ENCODE data around the gene GPR84.

Gene GPR84

DNA sequence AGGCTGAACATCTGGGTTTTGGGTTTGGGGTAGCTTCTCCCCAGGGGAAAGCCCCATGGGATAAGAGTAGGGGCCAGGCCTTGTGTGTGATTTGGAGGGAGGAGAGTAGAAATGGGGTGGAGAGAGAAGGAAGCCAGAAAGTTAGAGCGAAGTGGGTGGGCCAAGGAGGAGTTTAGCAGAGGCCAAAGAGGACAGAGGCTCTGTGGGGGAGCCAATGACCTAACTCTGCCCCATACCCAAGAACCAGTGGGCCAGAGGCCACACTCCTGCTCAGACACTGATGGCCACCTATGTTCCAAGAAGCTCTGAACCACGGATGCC is 10.9 kb upstream of the GPR84 start:
- Histone ChIP-seq H3F3A (ENCODE audit: insufficient read depth, low read length) (no peaks in the 10 kb centered on the region), H2AFZ (ENCODE audit: low read length) (no peak overlapping the region), H3K4me1 (ENCODE audit: insufficient read depth, low read length, severe bottlenecking) (peaks cover 10% of the 10 kb centered on the region), H3K9ac (ENCODE audit: low read length) (no peak overlapping the region), H3K36me3 (ENCODE audit: insufficient read depth, low read length) (no peaks in the 10 kb centered on the region), H3K4me3 (ENCODE audit: low read depth, low read length, poor library complexity, severe bottlenecking) (no peak overlapping the region), H3K9me3 (ENCODE audit: low read length) (no peaks in the 10 kb centered on the region), H3K27ac (ENCODE audit: low read depth, low read length, poor library complexity, severe bottlenecking) (no peak overlapping the region), H3K79me2 (ENCODE audit: insufficient read depth, low read length) (no peaks in the 10 kb centered on the region), H3K4me2 (ENCODE audit: low read length) (no peak overlapping the region), H3K27me3 (ENCODE audit: insufficient read depth, low read length) (peaks cover 6% of the 10 kb centered on the region; the same call in 1 of the 2 replicates), H4K20me1 (ENCODE audit: insufficient read depth, low read length) (no peaks in the 10 kb centered on the region), H3K9me2 (ENCODE audit: low read depth, low read length) (no peaks in the 10 kb centered on the region)
- no peak for TF ChIP-seq EZH2 (IDR thresholded peaks at IDR 0.05; ENCODE audit: borderline replicate concordance, low read length)
- TF ChIP-seq, protein P1, sequence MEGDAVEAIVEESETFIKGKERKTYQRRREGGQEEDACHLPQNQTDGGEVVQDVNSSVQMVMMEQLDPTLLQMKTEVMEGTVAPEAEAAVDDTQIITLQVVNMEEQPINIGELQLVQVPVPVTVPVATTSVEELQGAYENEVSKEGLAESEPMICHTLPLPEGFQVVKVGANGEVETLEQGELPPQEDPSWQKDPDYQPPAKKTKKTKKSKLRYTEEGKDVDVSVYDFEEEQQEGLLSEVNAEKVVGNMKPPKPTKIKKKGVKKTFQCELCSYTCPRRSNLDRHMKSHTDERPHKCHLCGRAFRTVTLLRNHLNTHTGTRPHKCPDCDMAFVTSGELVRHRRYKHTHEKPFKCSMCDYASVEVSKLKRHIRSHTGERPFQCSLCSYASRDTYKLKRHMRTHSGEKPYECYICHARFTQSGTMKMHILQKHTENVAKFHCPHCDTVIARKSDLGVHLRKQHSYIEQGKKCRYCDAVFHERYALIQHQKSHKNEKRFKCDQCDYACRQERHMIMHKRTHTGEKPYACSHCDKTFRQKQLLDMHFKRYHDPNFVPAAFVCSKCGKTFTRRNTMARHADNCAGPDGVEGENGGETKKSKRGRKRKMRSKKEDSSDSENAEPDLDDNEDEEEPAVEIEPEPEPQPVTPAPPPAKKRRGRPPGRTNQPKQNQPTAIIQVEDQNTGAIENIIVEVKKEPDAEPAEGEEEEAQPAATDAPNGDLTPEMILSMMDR (IDR thresholded peaks at IDR 0.05; ENCODE audit: low read length) = no peak

DNA sequence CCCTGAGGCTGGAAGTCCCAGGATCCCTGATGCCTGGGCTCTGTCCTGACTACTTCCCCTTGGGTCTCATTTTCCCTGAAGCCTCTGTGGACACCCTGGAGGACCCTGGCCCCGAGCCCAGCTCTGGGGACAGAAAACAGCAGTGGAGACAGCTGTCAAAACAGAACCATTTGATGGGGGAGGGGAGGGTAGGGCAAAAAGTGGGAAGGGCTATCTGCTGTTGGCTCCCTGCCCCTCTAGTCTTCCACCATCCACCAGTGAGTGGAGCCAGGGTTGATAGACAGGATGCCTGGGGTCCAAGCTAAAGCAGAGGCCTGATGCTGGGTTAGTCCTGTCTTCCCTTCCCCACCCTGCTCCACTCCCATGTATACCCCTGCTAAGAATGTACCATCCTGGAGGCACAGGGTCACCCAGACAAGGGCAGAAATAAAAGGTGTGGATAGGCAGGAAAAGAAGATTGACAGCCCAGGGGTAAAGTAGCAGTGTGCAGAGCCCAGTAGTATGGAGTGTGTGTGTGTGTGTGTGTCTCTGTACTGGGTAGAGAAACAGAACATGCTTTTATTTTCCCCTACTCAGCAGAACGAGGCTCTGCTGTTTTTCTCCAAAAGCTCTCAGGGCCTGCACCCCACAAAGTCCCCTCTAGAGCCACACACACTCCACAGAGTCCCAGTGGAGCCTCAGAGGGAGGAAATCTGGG is 10.4 kb upstream of the GPR84 start:
- H3K36me3 ChIP-seq (ENCODE audit: insufficient read depth, low read length) = no peaks in the 10 kb centered on the region
- H3F3A ChIP-seq (ENCODE audit: insufficient read depth, low read length) = no peaks in the 10 kb centered on the region
- H3K79me2 ChIP-seq (ENCODE audit: insufficient read depth, low read length) = no peaks in the 10 kb centered on the region
- no peak overlapping the region for H2AFZ ChIP-seq (ENCODE audit: low read length)
- H3K9me3 ChIP-seq (ENCODE audit: low read length) = no peaks in the 10 kb centered on the region
- H3K9me2 ChIP-seq (ENCODE audit: low read depth, low read length) = no peaks in the 10 kb centered on the region
- H3K4me1 ChIP-seq (ENCODE audit: insufficient read depth, low read length, severe bottlenecking) = peaks cover 15% of the 10 kb centered on the region
- peaks cover 6% of the 10 kb centered on the region; the same call in 1 of the 2 replicates for H3K27me3 ChIP-seq (ENCODE audit: insufficient read depth, low read length)
- H3K4me3 ChIP-seq (ENCODE audit: low read depth, low read length, poor library complexity, severe bottlenecking) = no peak overlapping the region
- H3K4me2 ChIP-seq (ENCODE audit: low read length) = no peak overlapping the region
- TF ChIP-seq EZH2 (IDR thresholded peaks at IDR 0.05; ENCODE audit: borderline replicate concordance, low read length) = no peak
- TF ChIP-seq, protein P1 (IDR thresholded peaks at IDR 0.05; ENCODE audit: low read length) = no peak
- no peak overlapping the region for H3K9ac ChIP-seq (ENCODE audit: low read length)
- H4K20me1 ChIP-seq (ENCODE audit: insufficient read depth, low read length) = no peaks in the 10 kb centered on the region
- no peak overlapping the region for H3K27ac ChIP-seq (ENCODE audit: low read depth, low read length, poor library complexity, severe bottlenecking)

DNA sequence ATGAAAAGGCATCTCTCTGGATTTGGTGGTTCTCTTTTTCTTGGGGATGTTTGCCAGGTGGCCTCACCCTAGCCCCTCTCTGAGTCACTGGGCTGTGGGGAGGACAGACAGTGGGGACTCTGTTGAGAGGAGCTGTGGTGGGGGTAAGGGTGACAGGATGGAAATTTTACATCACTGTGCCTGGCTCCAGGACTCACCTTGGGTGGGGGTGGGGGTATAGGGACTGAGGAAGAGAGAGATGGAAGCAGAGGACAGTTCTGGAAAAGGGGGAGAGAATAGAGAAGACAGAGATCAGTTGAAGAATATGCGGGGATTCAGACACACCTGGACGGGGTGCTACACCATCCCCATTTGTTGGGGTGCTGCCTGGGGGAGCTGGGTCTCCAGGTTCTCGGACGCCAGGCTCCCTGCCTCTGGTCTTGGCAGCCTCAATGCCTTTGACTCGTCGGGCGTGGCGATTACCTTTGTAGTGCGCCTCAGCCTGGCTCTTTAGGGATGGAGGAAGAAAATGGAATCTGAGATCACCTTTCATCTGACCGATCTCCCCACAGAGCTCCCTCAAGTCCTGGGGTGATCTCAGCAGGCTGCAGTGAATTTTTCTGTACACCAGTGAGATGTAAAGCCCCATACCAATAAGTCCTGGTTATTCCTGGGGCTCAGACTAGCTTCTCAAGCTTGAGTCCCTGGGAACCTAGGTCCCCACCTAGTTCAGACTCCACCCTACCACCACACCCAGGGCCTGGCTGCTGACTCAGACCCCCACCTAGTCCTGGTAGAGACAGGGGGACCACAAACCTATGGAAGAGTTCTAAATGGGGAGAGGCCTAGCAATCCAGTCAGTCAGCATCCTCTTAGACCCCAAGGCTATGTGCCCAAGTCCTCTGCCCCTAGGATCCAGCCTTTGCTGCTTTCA is 9.6 kb upstream of the GPR84 start:
- H2AFZ ChIP-seq (ENCODE audit: low read length) = no peak overlapping the region
- H3K4me1 ChIP-seq (ENCODE audit: insufficient read depth, low read length, severe bottlenecking) = peaks cover 18% of the 10 kb centered on the region
- no peaks in the 10 kb centered on the region for H3K9me2 ChIP-seq (ENCODE audit: low read depth, low read length)
- H3K27me3 ChIP-seq (ENCODE audit: insufficient read depth, low read length) = peaks cover 6% of the 10 kb centered on the region; the same call in 1 of the 2 replicates
- no peak overlapping the region for H3K27ac ChIP-seq (ENCODE audit: low read depth, low read length, poor library complexity, severe bottlenecking)
- H3K9me3 ChIP-seq (ENCODE audit: low read length) = no peaks in the 10 kb centered on the region
- H4K20me1 ChIP-seq (ENCODE audit: insufficient read depth, low read length) = no peaks in the 10 kb centered on the region
- H3K9ac ChIP-seq (ENCODE audit: low read length) = no peak overlapping the region
- no peak overlapping the region for H3K4me3 ChIP-seq (ENCODE audit: low read depth, low read length, poor library complexity, severe bottlenecking)
- H3K79me2 ChIP-seq (ENCODE audit: insufficient read depth, low read length) = no peaks in the 10 kb centered on the region
- TF ChIP-seq, protein P1 (IDR thresholded peaks at IDR 0.05; ENCODE audit: low read length) = no peak
- TF ChIP-seq EZH2 (IDR thresholded peaks at IDR 0.05; ENCODE audit: borderline replicate concordance, low read length) = no peak
- no peaks in the 10 kb centered on the region for H3F3A ChIP-seq (ENCODE audit: insufficient read depth, low read length)
- H3K36me3 ChIP-seq (ENCODE audit: insufficient read depth, low read length) = no peaks in the 10 kb centered on the region
- no peak overlapping the region for H3K4me2 ChIP-seq (ENCODE audit: low read length)

Measured in OCI-LY1 (cell line).